Activated T-cell treated with anti-CD3 and anti-CD28 coated beads for 48 hours (primary cell): ENCODE measurements around the gene WDR73.
A peak's percentile ranks its signal among the peaks of the same experiment; 100 is the strongest.

Source experiments
- DNase-seq: peaks from one replicate; pipeline ENCODE4 v3.0.0-alpha.2; 2020; ENCODE audit warnings: low read depth

The WDR73 gene

DNA sequence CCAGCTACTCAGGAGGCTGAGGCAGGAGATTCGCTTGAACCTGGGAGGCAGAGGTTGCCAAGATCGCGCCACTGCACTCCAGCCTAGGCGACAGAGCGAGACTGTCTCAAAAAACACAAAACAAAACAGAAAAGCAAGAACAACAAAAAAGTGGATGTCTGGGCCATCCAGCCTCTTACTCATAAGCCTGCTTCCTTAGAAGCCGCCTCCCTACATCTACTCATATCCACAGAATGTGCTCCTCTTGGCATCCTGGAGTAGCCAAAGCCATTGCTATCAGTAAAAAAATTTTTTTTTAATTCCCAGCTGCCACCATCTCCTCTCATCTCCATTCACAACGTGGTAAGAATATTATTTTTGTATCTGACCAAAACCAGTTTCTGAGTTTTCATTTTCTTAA is 42.5 kb downstream of the WDR73 start:
- DNase-seq = no peak

DNA sequence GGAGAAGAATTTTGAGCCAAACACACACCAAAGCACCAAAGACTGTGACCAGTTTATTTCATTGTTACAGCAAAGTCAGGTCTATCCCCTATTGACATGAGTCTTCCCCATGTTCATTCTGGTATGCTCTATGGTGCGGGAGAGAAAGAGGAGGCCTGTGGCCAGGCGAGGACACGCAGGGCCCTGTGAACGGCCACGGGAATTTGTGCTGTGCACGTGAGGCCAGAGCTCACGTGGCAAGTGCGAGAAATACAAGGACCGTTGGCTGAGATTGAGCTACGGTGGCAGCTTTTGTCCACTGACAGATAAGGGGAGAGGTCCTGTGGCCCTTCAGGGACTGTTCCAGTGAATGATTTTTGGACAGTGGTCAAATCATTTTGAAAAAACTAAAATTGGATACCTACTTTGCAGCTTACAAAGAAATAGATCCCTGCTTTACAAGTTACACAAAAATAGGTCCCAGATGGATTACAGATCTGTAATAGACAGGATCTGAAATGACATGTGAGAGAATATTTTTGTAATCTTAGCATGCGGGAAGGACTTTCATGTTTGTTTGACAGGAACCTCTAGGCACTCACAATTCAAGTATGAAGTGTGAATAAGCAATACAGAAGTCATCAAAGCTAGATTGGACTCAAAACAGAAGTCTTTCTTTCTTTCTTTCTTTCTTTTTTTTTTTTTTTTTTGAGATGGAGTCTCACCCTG is 44.1 kb downstream of the WDR73 start:
- DNase-seq = no peak

DNA sequence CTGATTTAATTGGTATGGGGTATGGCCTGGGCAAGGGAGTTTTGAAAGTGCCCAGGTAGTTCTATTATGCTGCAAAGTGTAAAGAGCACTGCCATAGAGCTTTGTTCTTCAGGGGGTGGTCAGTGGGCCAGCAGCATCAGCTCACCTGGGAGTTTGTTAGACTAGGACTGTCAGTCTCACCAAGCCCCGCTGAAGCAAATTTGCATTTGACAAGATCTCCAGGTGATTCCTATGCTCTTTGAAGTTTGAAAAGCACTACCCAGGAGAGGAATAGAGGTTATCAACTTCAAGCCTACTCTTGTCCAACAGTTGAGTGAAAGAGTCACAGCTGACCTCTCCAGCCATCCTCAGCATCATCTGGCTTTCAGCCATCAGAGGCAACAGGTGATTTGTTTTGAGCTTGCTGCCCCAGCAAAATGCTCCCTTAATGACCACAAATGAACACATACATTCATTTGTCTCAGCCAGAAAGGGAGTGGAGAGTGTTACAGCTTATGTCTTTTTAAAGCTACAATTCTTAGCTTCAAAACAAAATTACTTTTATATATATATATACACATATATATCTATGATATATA is 45.3 kb downstream of the WDR73 start:
- DNase-seq = no peak

DNA sequence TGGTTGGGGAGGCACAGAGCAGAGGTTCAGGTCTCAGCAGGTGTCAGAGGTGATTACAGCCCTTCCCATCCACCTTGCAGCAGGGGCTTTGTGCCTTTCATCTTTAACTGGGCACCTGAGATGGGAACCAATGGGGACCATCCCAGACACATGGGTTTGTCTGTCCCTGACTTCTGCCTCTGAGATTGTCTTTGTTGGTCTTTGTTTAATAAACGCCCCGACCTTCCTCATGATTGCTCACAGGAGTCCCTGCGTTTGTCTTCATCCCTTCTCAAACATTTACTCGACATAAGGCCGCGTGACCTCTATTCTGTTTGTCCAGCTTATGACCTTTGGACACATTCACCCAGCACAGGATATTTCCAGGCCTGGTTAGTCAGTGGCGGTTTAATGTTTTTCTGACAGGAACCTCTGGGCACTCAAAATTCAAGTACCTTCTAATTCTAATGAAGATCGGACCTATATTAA is 47.4 kb downstream of the WDR73 start:
- no peak for DNase-seq

DNA sequence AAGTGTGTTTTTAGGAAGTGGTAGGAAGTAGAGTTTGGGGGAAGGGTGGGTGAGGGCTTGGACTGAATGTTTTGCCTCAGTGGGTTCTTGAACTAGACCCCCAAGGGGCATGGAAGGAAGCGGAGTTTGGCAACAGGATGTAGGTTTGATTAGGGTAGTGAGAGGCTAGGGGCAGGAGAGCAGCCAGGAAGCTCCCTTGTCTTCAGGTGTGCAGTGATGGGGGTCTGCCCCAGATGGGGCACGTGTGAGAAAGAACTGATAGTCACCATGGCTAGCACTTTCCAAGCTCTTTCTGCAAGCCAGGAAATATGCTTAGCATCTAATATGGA is 48.6 kb downstream of the WDR73 start:
- no peak for DNase-seq

DNA sequence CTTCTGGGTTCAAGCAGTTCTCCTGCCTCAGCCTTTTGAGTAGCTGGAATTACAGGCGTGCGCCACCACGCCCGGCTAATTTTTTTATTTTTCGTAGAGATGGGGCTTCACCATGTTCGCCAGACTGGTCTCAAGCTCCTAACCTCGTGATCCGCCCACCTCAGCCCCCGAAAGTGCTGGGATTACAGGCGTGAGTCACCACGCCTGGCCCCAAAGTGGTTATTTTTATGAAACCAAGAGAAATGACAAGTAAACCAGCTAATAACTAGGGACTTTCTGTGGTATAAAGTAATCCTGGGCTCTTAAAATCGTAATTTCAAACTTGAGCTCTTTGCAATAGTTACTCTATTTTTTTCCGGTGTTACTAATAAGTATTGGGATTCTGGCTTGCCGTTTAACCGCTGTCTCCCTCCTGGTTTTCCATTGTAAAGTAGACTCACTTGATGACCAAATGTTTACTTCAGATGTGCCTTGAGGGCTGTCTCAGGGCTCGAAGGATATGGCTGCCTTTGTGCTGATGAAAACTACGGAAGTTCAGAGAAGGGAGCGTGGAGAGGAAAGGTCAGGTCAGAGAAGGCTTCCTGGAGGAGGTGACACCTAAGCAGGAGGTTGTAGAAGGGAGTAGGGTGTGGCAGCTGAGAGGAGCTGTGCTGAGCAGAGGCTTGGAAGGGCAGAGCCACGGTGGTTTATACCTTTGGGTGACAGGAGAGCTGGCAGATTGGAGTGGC is 49.1 kb downstream of the WDR73 start:
- DNase-seq = peak; percentile 58

DNA sequence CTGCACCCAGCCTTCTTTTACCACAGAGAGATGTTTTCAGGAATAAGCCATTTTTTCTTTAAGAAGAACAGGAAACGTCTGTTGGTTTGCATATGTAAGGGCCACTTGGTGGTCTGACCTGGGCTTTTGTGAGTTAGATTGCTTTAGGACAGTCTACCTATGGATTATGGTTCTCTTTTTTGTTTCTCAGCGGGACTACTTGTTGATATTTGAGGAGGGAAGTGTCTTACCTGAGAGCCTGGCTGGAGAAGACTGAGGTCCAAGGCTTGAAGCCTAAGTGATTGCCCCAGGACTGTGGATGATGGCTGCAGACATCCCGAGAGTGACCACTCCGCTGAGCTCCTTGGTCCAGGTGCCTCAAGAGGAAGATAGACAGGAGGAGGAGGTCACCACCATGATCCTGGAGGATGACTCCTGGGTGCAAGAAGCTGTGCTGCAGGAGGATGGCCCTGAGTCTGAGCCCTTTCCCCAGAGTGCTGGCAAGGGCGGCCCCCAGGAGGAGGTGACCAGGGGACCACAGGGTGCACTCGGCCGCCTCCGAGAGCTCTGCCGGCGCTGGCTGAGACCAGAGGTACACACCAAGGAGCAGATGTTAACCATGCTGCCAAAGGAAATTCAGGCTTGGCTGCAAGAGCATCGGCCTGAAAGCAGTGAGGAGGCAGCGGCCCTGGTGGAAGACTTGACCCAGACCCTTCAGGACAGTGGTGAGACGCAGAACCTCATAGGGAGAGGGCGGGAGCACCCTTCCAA is 50.3 kb downstream of the WDR73 start:
- DNase-seq = no peak

DNA sequence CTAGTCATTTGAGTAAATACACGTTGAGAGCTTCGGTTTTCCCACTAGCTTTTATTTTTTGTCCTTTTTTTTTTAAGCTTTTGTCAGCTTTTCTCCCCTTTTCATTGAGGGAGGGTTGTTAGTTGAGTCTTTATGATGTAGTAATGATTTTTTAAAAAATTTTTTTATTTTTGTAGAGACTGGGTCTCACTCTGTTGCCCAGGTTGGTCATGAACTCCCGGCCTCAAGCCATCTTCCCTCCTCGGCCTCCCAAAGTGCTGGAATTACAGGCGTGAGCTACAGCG is 52.6 kb downstream of the WDR73 start:
- no peak for DNase-seq

DNA sequence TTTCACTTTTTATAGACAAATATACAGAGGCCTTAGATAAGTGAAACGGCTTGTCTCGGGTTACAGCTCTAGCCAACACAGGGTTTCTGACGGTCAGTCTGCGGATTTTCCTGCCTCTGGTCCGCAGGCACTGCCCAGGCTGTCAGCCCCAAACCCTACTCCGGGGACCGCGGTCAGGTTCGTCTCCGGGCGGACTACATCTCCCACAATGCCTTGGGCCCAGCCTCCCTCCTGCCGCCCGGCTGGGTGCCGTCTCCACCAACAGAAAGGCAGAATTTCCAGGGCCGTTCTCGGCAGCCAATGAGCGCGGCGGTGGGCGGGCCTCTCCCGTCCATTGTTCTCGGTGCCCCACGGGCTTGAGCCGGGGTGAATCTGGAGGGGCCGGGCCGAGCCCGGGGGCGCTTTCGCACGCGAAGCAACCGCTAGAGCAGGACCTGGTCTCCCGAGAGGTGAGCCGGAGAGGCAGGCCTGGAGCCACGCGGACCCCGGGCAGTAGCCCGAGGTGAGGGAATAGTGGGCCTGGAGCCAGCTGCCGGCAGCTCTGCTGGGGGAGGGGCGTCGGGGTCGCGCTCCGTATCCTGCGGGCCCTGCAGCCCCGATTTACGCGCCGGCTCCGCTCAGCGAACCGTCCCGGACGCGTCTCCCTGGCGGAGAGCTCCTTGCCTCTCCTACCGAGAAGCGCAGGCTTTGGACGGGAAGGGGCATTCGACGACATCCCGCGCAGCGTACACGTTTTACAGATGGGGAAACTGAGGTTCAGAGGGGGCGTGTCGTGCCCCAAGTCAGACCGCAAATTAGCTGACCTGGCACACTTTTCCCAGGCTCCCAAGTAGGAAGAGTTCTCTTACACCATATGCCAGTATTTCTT is 53.2 kb downstream of the WDR73 start, which contains the start of gene ZSCAN2:
Gene ZSCAN2, plus strand, starts transcription at position 323 of the 868 bp plus-strand sequence. CDS start 2,919 bp downstream, outside the sequence.
- peak; percentile 92 for DNase-seq

DNA sequence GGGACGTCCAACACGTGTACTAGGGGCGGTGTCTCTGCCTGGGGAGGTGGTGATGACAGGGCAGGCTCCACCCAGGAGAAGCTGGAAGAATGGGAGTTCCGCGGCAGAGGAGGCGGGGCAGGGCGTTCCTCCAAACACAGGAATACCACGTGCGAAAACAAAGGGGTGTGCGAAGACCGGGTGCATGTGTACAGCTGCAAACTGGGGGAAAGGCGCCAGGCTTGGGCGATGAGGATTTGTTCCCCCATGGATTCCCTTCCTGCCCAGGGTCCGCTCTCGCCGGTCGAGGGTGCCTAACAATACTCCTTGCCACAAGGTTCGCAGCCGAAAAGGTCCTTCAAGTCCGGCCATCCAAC is 53.8 kb downstream of the WDR73 start:
- DNase-seq = peak; percentile 49

DNA sequence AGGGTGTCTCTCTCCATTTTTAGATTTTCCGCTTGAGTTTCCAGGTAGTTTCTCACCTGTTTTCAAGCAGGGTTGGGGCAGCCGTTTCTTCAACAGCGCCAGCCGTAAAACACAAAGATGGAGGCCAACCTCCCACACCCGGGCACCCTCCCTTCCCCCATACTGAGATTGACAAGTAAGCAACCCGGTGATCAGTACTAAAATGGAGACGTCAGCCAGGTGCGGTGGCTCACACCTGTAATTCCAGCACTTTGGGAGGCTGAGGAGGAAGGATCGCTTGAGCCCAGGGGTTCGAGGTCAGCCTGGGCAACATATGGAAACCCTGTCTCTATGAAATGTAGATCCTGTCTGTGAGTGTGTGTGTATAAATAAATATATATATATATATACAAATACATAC is 54.2 kb downstream of the WDR73 start:
- no peak for DNase-seq

DNA sequence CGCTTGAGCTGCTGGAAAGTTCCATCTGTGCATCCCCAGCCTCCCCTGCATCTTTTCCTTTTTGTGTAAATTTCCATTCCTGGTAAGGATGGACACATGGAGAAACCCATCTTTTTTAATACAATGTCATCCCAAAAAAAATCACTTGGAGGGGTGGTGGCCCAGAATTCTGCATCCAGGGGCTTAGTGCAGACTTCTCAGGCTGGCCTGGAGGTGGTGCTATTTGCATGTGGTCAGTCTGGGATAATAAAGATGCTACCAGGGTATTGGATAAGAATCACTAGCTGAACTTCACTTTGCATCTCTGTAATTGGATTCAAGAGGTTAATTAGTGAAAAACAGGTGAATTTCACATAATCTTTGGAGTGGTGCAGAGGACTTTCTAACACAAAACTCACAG is 55.1 kb downstream of the WDR73 start:
- peak; percentile 33 for DNase-seq

DNA sequence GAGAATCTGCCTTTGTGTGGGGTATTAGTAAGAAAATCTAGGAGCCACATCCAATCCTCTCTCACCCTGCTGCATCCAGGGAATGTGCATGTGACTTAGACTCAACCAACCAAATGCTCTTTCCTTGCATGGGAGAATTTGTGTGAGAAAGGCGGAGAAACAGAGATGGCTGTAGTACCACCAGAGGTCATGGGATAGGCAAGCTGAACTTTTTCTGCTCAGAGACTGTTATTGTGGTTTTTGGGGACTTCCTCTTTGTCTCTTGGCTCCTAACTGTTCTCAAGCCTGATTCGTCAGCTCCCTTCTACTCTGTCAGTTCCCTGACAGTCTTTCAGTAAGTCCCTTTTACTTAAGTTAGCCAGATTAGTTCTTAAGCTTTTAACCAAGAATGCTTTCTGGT is 55.8 kb downstream of the WDR73 start:
- no peak for DNase-seq

DNA sequence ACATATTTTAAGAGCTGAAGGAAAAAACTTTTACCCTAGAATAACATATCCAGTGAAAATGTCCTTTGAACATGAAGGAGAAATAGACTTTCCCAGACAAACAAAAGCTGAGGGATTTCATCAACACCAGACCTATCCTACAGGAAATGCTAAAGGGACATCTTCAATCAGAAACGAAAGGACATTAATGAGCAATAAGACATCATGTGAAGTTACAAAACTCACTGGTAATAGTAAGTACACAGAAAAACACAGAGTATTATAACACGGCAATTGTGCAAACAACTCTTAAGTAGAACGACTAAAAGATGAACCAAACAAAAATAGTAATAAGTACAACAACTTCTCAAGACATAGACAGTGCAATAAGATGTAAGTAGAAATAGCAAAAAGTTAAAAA is 56.8 kb downstream of the WDR73 start:
- DNase-seq = no peak

DNA sequence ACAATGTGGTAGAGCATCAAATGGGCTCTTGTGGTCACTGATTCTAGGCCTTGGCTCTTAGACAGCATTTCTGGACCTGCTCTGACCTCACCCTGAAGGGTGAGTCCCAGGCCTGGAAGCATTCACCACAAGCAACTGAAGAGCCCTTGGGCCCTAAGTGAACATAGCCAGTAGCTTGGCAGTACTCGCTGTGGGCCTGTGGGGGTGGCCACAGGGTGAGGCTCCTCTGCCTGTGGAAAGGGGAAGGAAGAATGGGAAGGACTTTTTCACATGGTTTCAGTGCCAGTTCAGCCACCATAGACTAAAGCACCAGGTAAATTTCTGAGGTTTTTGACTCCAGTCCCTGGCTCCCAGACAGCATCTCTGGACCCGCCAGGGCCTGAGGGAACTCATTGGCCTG is 58.4 kb downstream of the WDR73 start:
- DNase-seq = no peak

DNA sequence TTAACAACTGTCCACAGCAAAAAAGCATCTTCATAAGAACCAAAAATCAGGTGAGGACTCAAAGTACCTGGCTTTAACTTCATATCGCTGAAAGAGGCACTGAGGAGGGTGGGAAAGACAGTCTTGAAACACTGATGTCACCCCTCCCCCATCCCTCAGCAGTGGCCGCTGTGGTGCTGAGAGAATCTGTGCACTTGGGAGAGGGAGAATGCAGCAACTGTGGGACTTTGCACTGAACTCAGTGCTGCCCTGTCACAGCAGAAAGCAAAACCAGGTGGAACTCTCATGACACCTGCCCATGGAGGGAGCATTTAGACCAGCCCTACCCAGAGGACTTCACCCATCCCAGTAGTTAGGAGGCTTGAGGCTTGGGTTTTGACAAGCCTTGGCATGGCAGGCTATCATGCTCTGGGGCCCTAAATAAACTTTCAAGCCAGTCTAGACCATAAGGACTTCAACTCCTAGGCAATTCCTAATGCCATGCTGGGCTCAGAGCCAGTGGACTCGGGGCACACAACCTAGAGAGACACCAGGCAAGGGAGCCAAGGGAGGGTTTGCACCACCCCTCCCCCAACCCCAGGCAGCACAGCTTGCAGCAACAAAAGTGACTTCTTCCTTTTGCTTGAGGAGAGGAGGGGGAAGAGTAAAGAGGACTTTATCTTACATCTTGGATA is 59.3 kb downstream of the WDR73 start:
- DNase-seq = no peak

DNA sequence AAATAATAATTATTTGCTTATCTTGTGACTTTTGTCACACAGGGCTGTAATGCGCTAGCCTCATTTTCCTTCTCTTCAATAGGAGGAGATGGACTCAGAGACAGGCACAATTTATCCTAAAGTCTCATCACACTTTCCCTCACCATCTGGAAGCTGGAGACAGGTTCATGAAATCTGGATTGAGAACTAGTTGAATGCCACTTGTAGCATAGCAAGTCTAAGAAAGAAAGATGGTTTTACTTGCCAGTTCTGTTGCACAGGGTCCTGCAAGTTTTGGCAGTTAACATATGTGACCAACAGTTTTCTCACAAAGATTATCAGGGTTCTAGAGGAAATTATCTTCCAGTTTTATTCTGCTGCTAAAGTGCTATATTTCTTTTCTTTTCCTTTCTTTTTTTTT is 62.3 kb downstream of the WDR73 start:
- no peak for DNase-seq

DNA sequence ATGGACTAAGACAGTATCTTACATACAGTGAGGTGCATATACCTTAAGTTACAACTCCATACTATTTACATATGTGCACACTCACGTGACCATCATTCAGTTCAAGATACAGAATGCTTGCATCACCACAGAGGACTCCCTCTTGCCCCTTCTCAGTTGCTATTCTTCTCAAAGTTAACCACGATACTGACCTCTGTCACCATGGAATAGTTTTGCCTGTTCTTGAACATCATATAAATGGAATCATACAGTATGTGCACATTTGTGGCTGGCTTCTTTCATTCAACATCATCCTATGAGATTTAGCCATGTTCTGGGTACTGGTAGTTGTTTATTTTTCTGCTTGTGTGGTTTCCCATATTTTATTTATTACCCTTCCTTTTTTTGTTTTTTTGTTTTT is 63.7 kb downstream of the WDR73 start:
- no peak for DNase-seq
